Measurements from ENCODE around the gene GFRA1.
"Not testable (repeated sequence)": the region's sequence is repeated elsewhere in the genome, so short reads cannot be mapped to it uniquely, and the experiment has no call there.

GRCh38 chr10:116165941-116166340, 107.1 kb downstream of the GFRA1 start:
- TF ChIP-seq CTCF, POLR2A (IDR thresholded peaks at IDR 0.05): not testable (repeated sequence)
